IMR-90 (cell line): ENCODE data around the gene USH2A. TPM values are rescaled to one million over a fixed set of nuclear protein-coding genes. Genes with fewer than 3 reads are reported as not detected.

Experiments
- ATAC-seq: fragments of 200-7000 bp; cut with Tn5 transposase; 2 replicates; pipeline ENCODE4 v1.9.1; 2020; ENCODE audit warnings: low read depth, mild to moderate bottlenecking, moderate library complexity
- BruUV-seq: library from RNA; stranded (reverse); fragments of 400-500 nt; replicated peaks from 2 replicates; lab custom pipeline; 2021; lab: Mats Ljungman, UMichigan
- CTCF ChIA-PET: fragments of 300-600 bp; formaldehyde crosslinking; extraction: SDS; loops from one replicate; lab custom pipeline; 2021; ENCODE audit warnings: antibody characterized with exemption; lab: Yijun Ruan, JAX
- POLR2A ChIA-PET: fragments of 300-600 bp; sonication (Branson Sonifier 250); formaldehyde crosslinking; loops from one replicate; lab custom pipeline; 2022; ENCODE audit warnings: antibody characterized with exemption; ENCODE audit not compliant: unreplicated experiment; lab: Charles Lee
- DNase-seq: peaks from one replicate; pipeline ENCODE4 v3.0.0; 2013
- H2AFZ ChIP-seq: replicated peaks from 2 replicates; pipeline ENCODE3; 2013; ENCODE audit warnings: low read length, mild to moderate bottlenecking; ENCODE audit not compliant: poor library complexity
- H2AK5ac ChIP-seq: 2 replicates; pipeline ENCODE4 v1.6.1; 2013; ENCODE audit warnings: low read depth, low read length, inconsistent platforms
- H2AK9ac ChIP-seq: replicated peaks from 2 replicates; pipeline ENCODE3; 2013; ENCODE audit warnings: mild to moderate bottlenecking, low read depth, low read length, moderate library complexity; ENCODE audit not compliant: poor library complexity
- H2BK120ac ChIP-seq: 2 replicates; pipeline ENCODE4 v1.6.1; 2013; ENCODE audit warnings: low read depth, low read length, inconsistent platforms
- H2BK15ac ChIP-seq: 3 replicates; pipeline ENCODE4 v1.6.1; 2013; ENCODE audit warnings: low read depth, low read length, inconsistent platforms
- H2BK20ac ChIP-seq: 2 replicates; pipeline ENCODE4 v1.6.1; 2013; ENCODE audit warnings: low read depth, mild to moderate bottlenecking, inconsistent platforms, low read length, moderate library complexity
- H2BK5ac ChIP-seq: 2 replicates; pipeline ENCODE4 v1.6.1; 2013; ENCODE audit warnings: mild to moderate bottlenecking, low read depth, low read length, inconsistent platforms; ENCODE audit not compliant: poor library complexity, severe bottlenecking
- H3K14ac ChIP-seq: replicated peaks from 2 replicates; pipeline ENCODE4 v1.6.1; 2013; ENCODE audit warnings: low read depth, low read length, inconsistent platforms
- H3K18ac ChIP-seq: 2 replicates; pipeline ENCODE4 v1.6.1; 2013; ENCODE audit warnings: low read depth, low read length, control low read depth
- H3K23ac ChIP-seq: 2 replicates; pipeline ENCODE4 v1.6.1; 2013; ENCODE audit warnings: low read depth, low read length, inconsistent platforms
- H3K27ac ChIP-seq: 2 replicates; pipeline ENCODE4 v1.5.1; 2013; ENCODE audit warnings: mild to moderate bottlenecking, control low read depth, low read length; ENCODE audit not compliant: insufficient read depth
- H3K27me3 ChIP-seq: 2 replicates; pipeline ENCODE4 v1.6.1; 2013; ENCODE audit warnings: low read length; ENCODE audit not compliant: control insufficient read depth, insufficient read depth
- H3K36me3 ChIP-seq: 2 replicates; pipeline ENCODE4 v1.6.1; 2013; ENCODE audit warnings: low read length, mixed read lengths; ENCODE audit not compliant: control insufficient read depth, insufficient read depth
- H3K4ac ChIP-seq: 2 replicates; pipeline ENCODE4 v1.6.1; 2013; ENCODE audit warnings: low read depth, low read length, inconsistent platforms
- H3K4me1 ChIP-seq: 2 replicates; pipeline ENCODE4 v1.6.1; 2013; ENCODE audit warnings: low read length, mixed read lengths; ENCODE audit not compliant: control insufficient read depth, insufficient read depth
- H3K4me2 ChIP-seq: 2 replicates; pipeline ENCODE4 v1.6.1; 2013; ENCODE audit warnings: low read depth, mild to moderate bottlenecking, control low read depth, low read length, moderate library complexity
- H3K4me3 ChIP-seq: 2 replicates; pipeline ENCODE4 v1.5.1; 2013; ENCODE audit warnings: low read depth, mild to moderate bottlenecking, control low read depth, low read length, moderate library complexity; ENCODE audit not compliant: insufficient read depth
- H3K56ac ChIP-seq: 2 replicates; pipeline ENCODE4 v1.6.1; 2013; ENCODE audit warnings: low read length, inconsistent platforms; ENCODE audit not compliant: insufficient read depth; ENCODE audit errors: extremely low read depth
- H3K79me1 ChIP-seq, 2 experiments: 2 replicates each; pipeline ENCODE4 v1.6.1; 2013; ENCODE audit warnings: low read length in 2 of 2, inconsistent platforms in 1 of 2, low read depth in 1 of 2
- H3K9ac ChIP-seq: 2 replicates; pipeline ENCODE4 v1.6.1; 2013; ENCODE audit warnings: low read depth, low read length, control low read depth
- H3K9me1 ChIP-seq: 2 replicates; pipeline ENCODE4 v1.6.1; 2013; ENCODE audit warnings: low read length, inconsistent platforms; ENCODE audit not compliant: insufficient read depth
- H3K9me3 ChIP-seq: 2 replicates; pipeline ENCODE4 v1.6.1; 2013; ENCODE audit warnings: low read length; ENCODE audit not compliant: control insufficient read depth, insufficient read depth
- H4K20me1 ChIP-seq: 2 replicates; pipeline ENCODE4 v1.6.1; 2013; ENCODE audit warnings: low read length, inconsistent platforms; ENCODE audit not compliant: insufficient read depth
- H4K5ac ChIP-seq: 2 replicates; pipeline ENCODE4 v1.6.1; 2013; ENCODE audit warnings: mild to moderate bottlenecking, low read depth, low read length, control low read depth
- H4K8ac ChIP-seq, 2 experiments: 2 replicates each; pipeline ENCODE4 v1.6.1; 2013; ENCODE audit warnings: low read depth in 2 of 2, low read length in 2 of 2, control low read depth in 1 of 2, inconsistent platforms in 1 of 2
- H4K91ac ChIP-seq: 2 replicates; pipeline ENCODE4 v1.6.1; 2013; ENCODE audit warnings: low read depth, low read length, inconsistent platforms; ENCODE audit not compliant: insufficient read depth
- BHLHE40 ChIP-seq: fragments of 150-350 bp; IDR thresholded peaks from 2 replicates; pipeline ENCODE4 v1.6.1; 2016; ENCODE audit warnings: mild to moderate bottlenecking, low read depth, low read length
- CHD1 ChIP-seq: IDR thresholded peaks from 2 replicates; pipeline ENCODE4 v1.6.1; 2012; ENCODE audit warnings: low read depth, low read length, improper control_type of control experiment
- ELK1 ChIP-seq: fragments of 150-350 bp; IDR thresholded peaks from 2 replicates; pipeline ENCODE4 v1.6.1; 2016; ENCODE audit warnings: low read depth, mild to moderate bottlenecking, low read length, moderate library complexity, borderline replicate concordance
- FOS ChIP-seq: fragments of 150-350 bp; IDR thresholded peaks from 2 replicates; pipeline ENCODE4 v1.6.1; 2016; ENCODE audit warnings: low read depth, low read length
- MXI1 ChIP-seq: IDR thresholded peaks from 2 replicates; pipeline ENCODE4 v1.6.1; 2012; ENCODE audit warnings: low read depth, mild to moderate bottlenecking, low read length, moderate library complexity, borderline replicate concordance
- POLR2A ChIP-seq: IDR thresholded peaks from 2 replicates; pipeline ENCODE4 v1.6.1; 2012; ENCODE audit warnings: mild to moderate bottlenecking, low read depth, low read length
- RAD21 ChIP-seq: IDR thresholded peaks from 2 replicates; pipeline ENCODE4 v1.6.1; 2012; ENCODE audit warnings: low read length, improper control_type of control experiment
- RCOR1 ChIP-seq: IDR thresholded peaks from 2 replicates; pipeline ENCODE4 v1.6.1; 2012; ENCODE audit warnings: mild to moderate bottlenecking, low read length, improper control_type of control experiment; ENCODE audit not compliant: insufficient replicate concordance
- RFX5 ChIP-seq: IDR thresholded peaks from 2 replicates; pipeline ENCODE4 v1.8.0; 2012; ENCODE audit warnings: low read depth, mild to moderate bottlenecking, low read length, moderate library complexity
- USF2 ChIP-seq: fragments of 150-350 bp; IDR thresholded peaks from 2 replicates; pipeline ENCODE4 v1.6.1; 2017; ENCODE audit warnings: mild to moderate bottlenecking, antibody characterized with exemption, low read length, low read depth
- WGBS, 2 experiments: methylation state at CpG; one replicate each; pipeline versions ENCODE4 v1.1.5 to v1.1.7; 2013; ENCODE audit warnings: missing lambda C conversion rate in 2 of 2; ENCODE audit not compliant: insufficient read length in 1 of 2; ENCODE audit errors: extremely low coverage in 2 of 2; 5-methylcytosine and 5-hydroxymethylcytosine counted together
- dilution Hi-C: fragments of 300-500 bp; cut with HindIII; formaldehyde crosslinking; loops from one replicate; pipeline ENCODE4 v1.14.3; 2018; ENCODE audit warnings: low sequenced_read_pairs; ENCODE audit not compliant: unreplicated experiment
- in situ Hi-C: fragments of 300-500 bp; cut with MboI; formaldehyde crosslinking; loops from 3 replicates; pipeline ENCODE4 v1.14.3; 2019; ENCODE audit warnings: low sequenced_read_pairs, inconsistent platforms, mixed read lengths
- intact Hi-C: fragments of 100-400 bp; cut with micrococcal nuclease; formaldehyde crosslinking; loops from 2 replicates; pipeline ENCODE4 v1.10.0; 2022
- polyA plus RNA-seq, 3 experiments: library from polyadenylated mRNA; depleted of rRNA; stranded (reverse); fragments of >200 nt; gene quantifications; 2 replicates each; pipeline ENCODE4 v1.2.3, GENCODE V29; 2012; ENCODE audit warnings: low replicate concordance in 1 of 3
- total RNA-seq: library from RNA; depleted of rRNA; stranded (reverse); fragments of >200 nt; gene quantifications from 2 replicates; pipeline ENCODE4 v1.2.3, GENCODE V29; 2012

The USH2A gene
- total and polyA plus RNA-seq, 2 of the 4 experiments (the other 2 are of a cell fraction), result under 0.01 to 0.02 TPM

- Histone ChIP-seq H3K23ac (no peak overlapping the region), H3K9me3 (no peaks in the 10 kb centered on the region), H2AK5ac (no peak overlapping the region; the same call in 1 of the 2 replicates), H4K8ac (peak overlapping the region; percentile 64 to 74; a peak in 3 of 4 replicates), H3K4me2 (no peak overlapping the region), H2BK15ac (peak overlapping the region; percentile 69; the same call in 2 of the 3 replicates), H3K4me3 (no peak overlapping the region), H2BK20ac (peak overlapping the region; percentile 80), H3K27me3 (no peaks in the 10 kb centered on the region), H4K20me1 (no peaks in the 10 kb centered on the region), H3K9me1 (peaks cover 5% of the 10 kb centered on the region), H2AFZ (no peak overlapping the region), H3K4me1 (peaks cover 11% of the 10 kb centered on the region), H2AK9ac (no peak overlapping the region), H4K91ac (peak overlapping the region; percentile 43; the same call in 1 of the 2 replicates), H3K56ac (no peak overlapping the region), H3K27ac (no peak overlapping the region), H4K5ac (peak overlapping the region; percentile 41; the same call in 1 of the 2 replicates), H3K14ac (no peak overlapping the region; the same call in 1 of the 2 replicates), H3K9ac (no peak overlapping the region), H3K79me1 (peaks cover 0 to 5% of the 10 kb centered on the region in 2 experiments; a peak in 1 of 4 replicates), H2BK5ac (peak overlapping the region; percentile 28), H3K36me3 (no peaks in the 10 kb centered on the region), H3K4ac (peak overlapping the region; percentile 92; the same call in 1 of the 2 replicates), H3K18ac (peak overlapping the region; percentile 90), H2BK120ac (peak overlapping the region; percentile 95)
- dilution Hi-C loops, result no loop called here
- no peak for TF ChIP-seq MXI1
- TF ChIP-seq USF2, result no peak
- TF ChIP-seq POLR2A, result no peak
- TF ChIP-seq FOS, result no peak
- TF ChIP-seq BHLHE40, result no peak
- TF ChIP-seq RAD21, result no peak
- no peak for TF ChIP-seq ELK1
- no peak for TF ChIP-seq RFX5
- no peak for TF ChIP-seq CHD1
- no peak for TF ChIP-seq RCOR1
- no TSS peak for BruUV-seq
- DNase-seq (no peak), ATAC-seq (no peak)
- ChIA-PET CTCF (no interaction called here), POLR2A (no interaction called here)
- WGBS, 2 experiments, result no CpG with 5 or more reads among the region's 3 CpGs
- intact Hi-C loops, result no loop called here
- in situ Hi-C loops, result no loop called here
Observed at GRCh38 chr1:216466162-216466801, 43.0 kb upstream of the USH2A start.
